GM18870 (cell line): ENCODE measurements around the gene FAM107A.

ENCODE experiments used
- ATAC-seq: cut with Tn5 transposase; IDR thresholded peaks from one replicate; pipeline ENCODE4 v1.9.1; 2021; ENCODE audit warnings: moderate library complexity; ENCODE audit not compliant: unreplicated experiment

Gene FAM107A

GRCh38 chr3:58520403-58521335 is 56.5 kb downstream of the FAM107A start:
- no peak for ATAC-seq

GRCh38 chr3:58519668-58520402 is 57.4 kb downstream of the FAM107A start:
- no peak for ATAC-seq

GRCh38 chr3:58518291-58518789 is 58.9 kb downstream of the FAM107A start:
- ATAC-seq, result no peak

- no peak for ATAC-seq
These were observed 62.8 kb downstream of the FAM107A start for GRCh38 chr3:58514405-58514804.
